ENCODE measurements around the gene EVI5. TPM values are rescaled to one million over a fixed set of nuclear protein-coding genes. Genes with fewer than 3 reads are reported as not detected.

The EVI5 gene
- total RNA-seq, 1 donor from 2014 or later, result 33.0 TPM

DNA sequence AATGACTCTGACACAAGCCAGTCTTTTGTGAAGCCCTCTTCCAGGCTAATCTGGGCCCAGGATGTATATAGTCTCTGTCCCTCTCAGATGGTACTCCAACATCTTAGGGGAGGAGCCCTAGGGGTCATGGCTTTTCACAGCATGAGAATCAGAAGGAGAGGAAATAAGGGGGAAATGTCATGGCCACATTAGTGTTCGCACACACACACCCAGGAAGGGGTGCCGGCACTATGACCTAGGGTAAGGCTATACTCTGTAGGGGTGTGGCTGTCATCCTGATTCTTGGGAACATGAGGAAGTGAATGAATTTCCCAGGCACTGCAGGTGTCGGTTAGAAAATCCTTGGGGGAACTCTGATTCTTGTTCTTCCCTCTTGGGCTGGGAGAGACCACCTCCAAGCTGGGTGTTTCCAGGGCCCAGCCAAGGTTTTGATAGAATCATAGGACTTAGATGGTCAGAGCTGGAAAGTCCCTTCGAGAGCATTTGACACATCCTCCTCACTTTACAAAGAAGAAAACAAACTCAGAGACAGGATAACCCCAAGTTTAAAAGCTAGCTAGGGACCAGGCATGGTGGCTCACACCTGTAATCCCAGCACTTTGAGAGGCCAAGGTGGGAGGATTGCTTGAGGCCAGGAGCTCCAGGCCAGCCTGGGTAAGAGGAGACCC is 320.2 kb downstream of the EVI5 start:
- Mint-ChIP-seq H3K9me3 (ENCODE audit: unreplicated experiment) (no peaks in the 10 kb centered on the region), H3K27me3 (ENCODE audit: unreplicated experiment) (no peaks in the 10 kb centered on the region), H3K4me1 (ENCODE audit: unreplicated experiment) (peaks cover 5% of the 10 kb centered on the region), H3K27ac (ENCODE audit: unreplicated experiment) (no peak overlapping the region), H3K36me3 (ENCODE audit: low read depth, unreplicated experiment) (no peaks in the 10 kb centered on the region), H3K4me3 (ENCODE audit: unreplicated experiment) (no peak overlapping the region)
- DNase-seq (ENCODE audit: low spot score), result no peak
- TF ChIP-seq, protein P1, sequence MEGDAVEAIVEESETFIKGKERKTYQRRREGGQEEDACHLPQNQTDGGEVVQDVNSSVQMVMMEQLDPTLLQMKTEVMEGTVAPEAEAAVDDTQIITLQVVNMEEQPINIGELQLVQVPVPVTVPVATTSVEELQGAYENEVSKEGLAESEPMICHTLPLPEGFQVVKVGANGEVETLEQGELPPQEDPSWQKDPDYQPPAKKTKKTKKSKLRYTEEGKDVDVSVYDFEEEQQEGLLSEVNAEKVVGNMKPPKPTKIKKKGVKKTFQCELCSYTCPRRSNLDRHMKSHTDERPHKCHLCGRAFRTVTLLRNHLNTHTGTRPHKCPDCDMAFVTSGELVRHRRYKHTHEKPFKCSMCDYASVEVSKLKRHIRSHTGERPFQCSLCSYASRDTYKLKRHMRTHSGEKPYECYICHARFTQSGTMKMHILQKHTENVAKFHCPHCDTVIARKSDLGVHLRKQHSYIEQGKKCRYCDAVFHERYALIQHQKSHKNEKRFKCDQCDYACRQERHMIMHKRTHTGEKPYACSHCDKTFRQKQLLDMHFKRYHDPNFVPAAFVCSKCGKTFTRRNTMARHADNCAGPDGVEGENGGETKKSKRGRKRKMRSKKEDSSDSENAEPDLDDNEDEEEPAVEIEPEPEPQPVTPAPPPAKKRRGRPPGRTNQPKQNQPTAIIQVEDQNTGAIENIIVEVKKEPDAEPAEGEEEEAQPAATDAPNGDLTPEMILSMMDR (IDR thresholded peaks at IDR 0.05; ENCODE audit: unreplicated experiment), result no peak

DNA sequence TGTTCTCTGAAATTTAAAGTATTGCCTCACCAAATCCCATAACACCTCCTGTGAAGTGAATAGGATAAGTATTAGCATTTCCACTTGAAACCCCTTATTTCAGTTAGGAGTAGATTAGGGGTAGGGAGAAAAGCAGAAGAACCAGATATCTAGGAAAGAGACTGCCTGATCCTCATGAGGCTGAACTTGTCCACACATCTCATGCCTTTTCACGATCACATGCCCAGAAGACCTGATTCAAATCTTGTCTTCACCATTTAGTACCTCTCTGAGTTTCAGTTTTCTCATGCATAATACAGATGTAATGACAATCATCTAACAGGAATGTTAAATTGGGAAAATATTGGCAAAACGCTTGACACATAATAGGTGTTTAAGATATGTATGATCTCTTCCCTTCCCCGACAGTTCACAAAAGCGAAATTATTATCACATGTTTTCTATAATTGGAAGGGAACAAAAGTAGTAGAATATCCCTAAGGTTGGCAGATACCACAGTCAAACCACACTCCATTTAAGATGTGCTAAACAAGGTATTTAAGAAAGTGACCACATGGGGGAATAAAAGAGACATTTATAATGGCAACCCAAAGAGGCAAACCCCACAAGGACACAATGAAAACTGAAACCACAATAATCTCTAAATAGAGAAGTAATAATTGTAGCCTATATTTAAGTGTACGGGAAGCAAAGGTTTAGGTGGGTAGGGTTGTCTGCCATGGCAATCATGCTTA is 323.4 kb downstream of the EVI5 start:
- no peak overlapping the region for H3K27ac Mint-ChIP-seq (ENCODE audit: unreplicated experiment)
- TF ChIP-seq, protein P1 (IDR thresholded peaks at IDR 0.05; ENCODE audit: unreplicated experiment), result no peak
- peaks cover 11% of the 10 kb centered on the region for H3K4me1 Mint-ChIP-seq (ENCODE audit: unreplicated experiment)
- no peak for DNase-seq (ENCODE audit: low spot score)
- H3K9me3 Mint-ChIP-seq (ENCODE audit: unreplicated experiment), result no peaks in the 10 kb centered on the region
- no peaks in the 10 kb centered on the region for H3K27me3 Mint-ChIP-seq (ENCODE audit: unreplicated experiment)
- H3K4me3 Mint-ChIP-seq (ENCODE audit: unreplicated experiment), result no peak overlapping the region
- H3K36me3 Mint-ChIP-seq (ENCODE audit: low read depth, unreplicated experiment), result no peaks in the 10 kb centered on the region

DNA sequence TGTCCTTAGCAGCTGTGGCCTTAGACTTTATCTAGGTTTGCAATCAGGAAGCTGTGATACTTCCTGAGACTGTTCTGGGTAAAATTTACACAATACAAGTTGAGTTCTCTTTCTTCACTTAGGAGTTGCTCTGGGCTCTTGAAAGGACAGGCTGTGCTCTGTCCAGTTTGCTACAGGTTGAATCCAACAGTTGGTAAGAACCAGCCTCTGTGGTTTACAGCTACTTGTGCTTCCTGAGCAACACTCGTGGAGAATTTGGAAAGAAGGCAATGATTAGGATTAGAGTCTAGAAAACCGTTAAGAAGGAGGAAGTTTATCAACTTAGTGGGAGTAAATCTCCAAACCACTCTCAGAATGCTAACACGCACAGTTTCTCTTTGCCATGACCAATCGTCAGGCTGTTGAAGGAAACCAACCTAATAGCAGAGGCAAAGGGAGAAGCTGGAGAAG is 325.0 kb downstream of the EVI5 start:
- H3K4me1 Mint-ChIP-seq (ENCODE audit: unreplicated experiment), result peaks cover 11% of the 10 kb centered on the region
- H3K9me3 Mint-ChIP-seq (ENCODE audit: unreplicated experiment), result no peaks in the 10 kb centered on the region
- no peak for DNase-seq (ENCODE audit: low spot score)
- no peaks in the 10 kb centered on the region for H3K27me3 Mint-ChIP-seq (ENCODE audit: unreplicated experiment)
- H3K27ac Mint-ChIP-seq (ENCODE audit: unreplicated experiment), result peak overlapping the region; percentile 97
- TF ChIP-seq, protein P1 (IDR thresholded peaks at IDR 0.05; ENCODE audit: unreplicated experiment), result no peak
- no peaks in the 10 kb centered on the region for H3K36me3 Mint-ChIP-seq (ENCODE audit: low read depth, unreplicated experiment)
- no peak overlapping the region for H3K4me3 Mint-ChIP-seq (ENCODE audit: unreplicated experiment)

Other genes with a start within 250 kb of the EVI5 start
- 1,318 TPM for gene RPL5, start 46.9 kb upstream of the EVI5 start, total RNA-seq (ENCODE audit: unreplicated experiment)
- 3.9 TPM for gene DIPK1A, start 176.4 kb upstream of the EVI5 start, total RNA-seq (ENCODE audit: unreplicated experiment)